PFSK-1 (cell line): ENCODE data around the gene MRTFA.

Experiments
- FOXP2 ChIP-seq: optimal IDR thresholded peaks from 2 replicates; pipeline ENCODE3; 2011; ENCODE audit warnings: borderline replicate concordance, control low read depth, inconsistent platforms; ENCODE audit not compliant: insufficient read depth; ENCODE audit errors: extremely low read length, extremely low read depth
- POLR2AphosphoS5 ChIP-seq: IDR thresholded peaks from 2 replicates; pipeline ENCODE4 v1.6.1; 2012; ENCODE audit warnings: low read depth, mild to moderate bottlenecking, control low read depth, low read length, moderate library complexity
- REST ChIP-seq, 2 experiments: IDR thresholded peaks; 2 replicates each; pipeline versions ENCODE4 v1.6.1 to v1.8.0; 2011 to 2012; ENCODE audit warnings: low read depth in 2 of 2, low read length in 2 of 2, control low read depth in 1 of 2, inconsistent platforms in 1 of 2, mild to moderate bottlenecking in 1 of 2, moderate library complexity in 1 of 2; ENCODE audit not compliant: insufficient read depth in 1 of 2
- SIN3A ChIP-seq: IDR thresholded peaks from 2 replicates; pipeline ENCODE4 v1.6.1; 2012; ENCODE audit warnings: mild to moderate bottlenecking, low read length, moderate library complexity, borderline replicate concordance; ENCODE audit not compliant: insufficient read depth
- TAF1 ChIP-seq: IDR thresholded peaks from 2 replicates; pipeline ENCODE4 v1.6.1; 2012; ENCODE audit warnings: low read length, control low read depth, borderline replicate concordance; ENCODE audit not compliant: insufficient read depth

MRTFA gene

GRCh38 chr22:40463017-40463631 lies 173.4 kb downstream of the MRTFA start:
- TF ChIP-seq FOXP2 = no peak
- no peak for TF ChIP-seq SIN3A
- no peak for TF ChIP-seq REST (IDR thresholded peaks at IDR 0.05; ENCODE audit: insufficient read depth in 1 of 2, low read depth in 2 of 2, low read length in 2 of 2)
- TF ChIP-seq TAF1 = no peak
- TF ChIP-seq POLR2AphosphoS5 = no peak

GRCh38 chr22:40462195-40462984 lies 174.1 kb downstream of the MRTFA start:
- no peak for TF ChIP-seq SIN3A
- no peak for TF ChIP-seq FOXP2
- no peak for TF ChIP-seq POLR2AphosphoS5
- no peak for TF ChIP-seq REST (IDR thresholded peaks at IDR 0.05; ENCODE audit: insufficient read depth in 1 of 2, low read depth in 2 of 2, low read length in 2 of 2)

GRCh38 chr22:40453671-40454070 lies 182.8 kb downstream of the MRTFA start:
- TF ChIP-seq TAF1 (no peak), SIN3A (no peak), FOXP2 (no peak), POLR2AphosphoS5 (no peak), REST (IDR thresholded peaks at IDR 0.05; ENCODE audit: insufficient read depth in 1 of 2, low read depth in 2 of 2, low read length in 2 of 2) (no peak)

- TF ChIP-seq POLR2AphosphoS5 (no peak), SIN3A (no peak), REST (IDR thresholded peaks at IDR 0.05; ENCODE audit: insufficient read depth in 1 of 2, low read depth in 2 of 2, low read length in 2 of 2) (no peak), TAF1 (no peak), FOXP2 (no peak)
Measured at GRCh38 chr22:40452730-40453487, 183.6 kb downstream of the MRTFA start.
